GM21723 (cell line): ENCODE results near the gene MEIOSIN.

Source experiments
- ATAC-seq: cut with Tn5 transposase; IDR thresholded peaks from one replicate; pipeline ENCODE4 v1.9.1; 2021; ENCODE audit warnings: mild to moderate bottlenecking, moderate library complexity; ENCODE audit not compliant: unreplicated experiment

Gene MEIOSIN

DNA sequence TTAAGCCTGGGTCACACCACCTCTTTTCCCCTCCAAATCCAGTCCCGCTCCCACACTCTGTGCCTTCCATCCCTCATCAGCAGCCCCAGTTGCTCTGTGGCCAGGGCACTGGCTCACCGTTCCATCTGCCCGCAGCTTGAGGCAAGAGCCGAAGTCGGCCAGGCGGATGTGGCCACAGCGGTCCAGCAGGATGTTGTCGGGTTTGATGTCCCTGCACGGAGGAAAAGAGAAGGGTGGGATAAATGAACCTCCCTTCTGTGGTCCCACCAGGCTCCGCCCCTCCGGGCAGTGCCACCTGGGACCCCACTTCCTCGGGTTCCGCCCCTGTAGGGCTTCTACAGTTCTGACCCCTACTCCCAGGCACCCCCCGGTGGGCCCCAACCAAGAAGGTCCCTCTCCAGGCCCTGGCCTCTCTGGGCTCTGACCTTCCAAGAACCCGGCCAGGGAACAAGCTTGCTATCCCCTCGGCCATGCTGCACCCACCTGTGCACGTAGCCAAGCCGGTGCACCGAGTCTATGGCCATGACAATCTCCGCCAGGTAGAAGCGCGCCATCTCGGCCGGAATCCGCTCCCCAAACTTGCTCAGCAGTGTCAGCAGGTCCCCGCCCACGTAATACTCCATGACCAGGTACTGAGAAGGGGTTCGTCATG lies 44.9 kb downstream of the MEIOSIN start:
- no peak for ATAC-seq

DNA sequence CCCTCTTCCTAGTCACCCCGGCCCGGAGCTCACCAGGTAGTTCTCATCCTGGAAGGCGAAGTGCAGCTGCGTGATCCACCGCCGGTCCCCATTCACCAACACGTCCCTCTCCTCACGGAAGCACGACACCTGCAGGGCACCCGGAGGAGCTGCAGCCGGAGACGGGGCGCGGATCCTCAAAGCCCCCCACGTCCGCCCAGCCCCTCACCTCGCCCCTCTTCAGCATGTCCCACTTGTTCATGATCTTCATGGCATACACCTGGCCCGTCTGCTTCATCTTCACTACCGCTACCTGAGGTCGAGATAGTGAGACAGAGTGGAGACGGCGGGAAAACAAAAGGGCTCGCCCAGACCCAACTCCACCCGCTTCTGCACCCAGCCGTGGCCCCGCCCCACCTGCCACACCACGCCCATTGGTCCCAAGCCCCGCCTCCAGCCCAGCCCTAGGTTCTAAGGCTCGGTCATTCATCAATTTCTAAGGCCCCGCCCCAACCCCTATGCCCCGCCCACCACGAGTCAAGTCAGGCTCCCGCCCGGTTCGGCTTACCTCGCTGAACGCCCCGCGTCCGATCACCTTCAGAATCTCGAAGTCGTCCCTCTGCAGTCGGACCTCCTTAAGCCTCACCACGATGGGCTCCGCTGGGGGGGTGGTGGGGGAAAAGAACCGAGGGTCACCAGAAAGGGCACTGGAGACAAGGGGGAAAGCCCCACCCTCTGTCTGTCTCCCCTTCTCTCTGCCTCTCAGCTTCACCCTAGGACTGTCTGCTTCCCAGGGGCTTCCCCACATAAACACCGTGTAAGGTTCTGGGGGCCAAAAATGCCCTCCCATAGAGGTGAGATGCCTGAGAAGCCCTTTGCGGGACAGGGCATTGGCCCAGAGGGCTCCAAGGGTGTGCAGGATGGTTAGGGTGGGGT lies 46.2 kb downstream of the MEIOSIN start:
- peak; percentile 87 for ATAC-seq

DNA sequence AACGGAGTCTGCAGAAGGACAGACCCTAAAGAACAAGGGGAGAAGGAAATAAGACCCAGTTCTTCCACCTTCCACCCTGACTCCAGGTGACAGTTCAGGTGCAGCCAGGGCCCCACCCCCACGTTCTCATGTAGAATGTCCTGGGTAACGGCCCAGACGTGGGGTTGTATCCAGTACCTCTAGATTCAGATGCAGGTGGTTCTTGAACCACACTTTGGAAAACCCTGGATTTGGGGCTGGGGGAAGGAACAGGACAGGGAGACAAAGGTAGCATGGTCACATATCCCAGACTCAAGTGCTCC lies 46.9 kb downstream of the MEIOSIN start:
- ATAC-seq = no peak

DNA sequence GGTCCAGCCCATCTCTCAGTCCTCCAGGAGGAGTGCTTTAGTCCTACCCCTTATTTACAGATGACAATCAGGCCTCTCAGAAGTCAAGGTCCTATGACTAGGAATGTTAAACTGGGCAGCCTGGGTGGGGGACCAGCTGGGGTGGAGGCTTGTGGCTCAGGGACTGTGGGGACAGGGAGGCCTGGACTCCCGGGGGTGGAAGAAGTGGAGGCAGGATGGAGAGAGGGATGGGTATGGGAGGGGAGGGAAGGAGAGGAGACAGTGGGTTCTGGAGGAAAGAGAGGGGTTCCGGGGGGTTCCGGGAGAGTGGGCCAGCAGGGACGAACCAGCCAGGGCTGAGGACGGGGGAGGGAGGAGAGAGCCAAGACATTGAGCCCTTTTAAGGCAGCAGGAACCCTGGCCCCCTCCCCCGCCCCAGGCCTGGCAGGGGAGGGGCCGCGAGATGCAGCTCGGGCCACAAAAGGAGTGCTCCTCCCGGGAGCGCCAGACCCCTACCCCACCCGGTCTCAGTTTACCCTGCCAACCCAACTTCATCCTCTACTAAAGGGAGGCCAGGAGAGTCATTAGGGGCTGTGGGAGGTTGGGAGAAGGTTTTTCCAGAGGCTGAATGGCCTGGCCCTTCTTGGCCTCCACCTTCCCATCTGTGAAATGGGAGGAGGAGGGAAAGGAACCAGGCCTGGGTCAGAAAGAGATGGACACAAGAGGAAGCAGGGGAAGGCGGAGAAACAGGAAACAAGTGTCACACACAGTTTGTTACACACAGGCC lies 47.4 kb downstream of the MEIOSIN start:
- no peak for ATAC-seq

DNA sequence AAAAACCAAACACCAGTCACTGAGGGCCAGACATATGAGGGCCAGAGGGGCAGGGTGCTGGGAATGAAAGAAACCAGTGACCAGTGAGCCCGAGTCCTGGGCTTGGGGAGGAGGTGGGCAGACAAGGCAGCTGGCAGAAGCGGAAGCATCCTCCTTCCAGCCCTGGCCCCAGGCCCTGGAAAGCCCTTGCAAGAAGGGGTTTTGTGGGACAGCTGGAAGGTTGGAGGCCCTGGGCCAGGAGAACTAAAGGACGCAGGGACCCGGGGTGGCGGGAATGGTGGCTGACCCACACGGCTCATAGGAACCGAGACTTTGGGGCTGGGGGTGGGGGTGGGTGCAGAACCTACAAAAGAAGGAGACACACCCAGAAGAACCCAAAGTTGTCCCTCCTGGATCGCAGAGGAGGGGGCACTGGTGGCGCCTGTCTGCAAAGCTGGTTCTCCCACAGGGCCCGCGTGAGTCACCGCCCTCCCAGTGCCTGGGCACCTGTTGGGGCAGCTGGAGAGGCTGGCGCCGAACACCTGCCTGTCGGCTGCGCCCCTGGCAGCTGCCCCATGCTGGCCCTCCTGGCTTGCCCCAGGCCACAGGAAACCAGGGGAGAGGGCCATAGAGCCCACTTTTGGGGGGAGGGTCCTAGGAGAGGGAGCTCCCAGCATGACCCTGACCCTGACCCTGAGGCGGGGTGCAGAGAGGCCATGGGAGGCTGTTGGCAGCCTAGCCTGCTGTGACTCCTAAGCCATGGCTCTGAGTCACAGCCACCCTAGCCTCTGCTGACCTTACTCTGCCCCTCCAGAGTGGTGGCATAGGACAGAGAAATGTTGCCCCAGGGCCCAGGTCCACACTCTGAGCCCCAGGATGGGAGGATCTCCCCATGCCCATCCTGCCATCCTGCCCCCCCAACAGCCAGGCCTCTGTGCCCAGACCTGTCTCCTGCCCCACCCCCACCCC lies 48.2 kb downstream of the MEIOSIN start:
- no peak for ATAC-seq

DNA sequence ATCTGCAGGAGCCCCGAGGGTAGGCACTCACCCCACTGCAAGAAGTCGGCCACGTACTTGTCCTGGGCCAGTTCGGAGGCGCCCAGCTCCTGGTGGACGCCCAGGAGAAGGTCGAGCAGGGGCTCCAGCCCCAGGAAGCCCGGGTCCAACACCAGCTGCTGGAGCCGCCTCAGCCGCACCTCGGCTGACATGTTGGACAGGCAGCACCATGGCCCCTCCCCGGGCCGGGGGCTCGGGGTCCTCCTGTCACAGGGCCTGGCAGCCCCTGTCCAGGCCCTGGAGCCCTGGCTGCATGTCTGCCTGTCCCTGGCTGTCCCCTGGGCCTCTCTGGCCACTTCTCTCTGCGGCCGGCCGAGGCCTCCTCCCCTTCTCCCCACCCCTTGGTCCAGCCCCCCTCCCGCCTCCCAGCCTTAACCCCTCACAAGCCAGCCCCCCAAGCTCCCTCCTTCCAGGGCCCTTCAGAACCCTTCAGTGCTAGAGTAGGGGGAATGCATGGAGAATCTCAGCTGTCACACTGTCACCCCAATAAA lies 49.0 kb downstream of the MEIOSIN start, which contains the start of gene DMPK:
TSS of gene DMPK (minus strand) at position 329 of the 530 bp plus-strand sequence. CDS start at position 191, 138 bp downstream.
- no peak for ATAC-seq

DNA sequence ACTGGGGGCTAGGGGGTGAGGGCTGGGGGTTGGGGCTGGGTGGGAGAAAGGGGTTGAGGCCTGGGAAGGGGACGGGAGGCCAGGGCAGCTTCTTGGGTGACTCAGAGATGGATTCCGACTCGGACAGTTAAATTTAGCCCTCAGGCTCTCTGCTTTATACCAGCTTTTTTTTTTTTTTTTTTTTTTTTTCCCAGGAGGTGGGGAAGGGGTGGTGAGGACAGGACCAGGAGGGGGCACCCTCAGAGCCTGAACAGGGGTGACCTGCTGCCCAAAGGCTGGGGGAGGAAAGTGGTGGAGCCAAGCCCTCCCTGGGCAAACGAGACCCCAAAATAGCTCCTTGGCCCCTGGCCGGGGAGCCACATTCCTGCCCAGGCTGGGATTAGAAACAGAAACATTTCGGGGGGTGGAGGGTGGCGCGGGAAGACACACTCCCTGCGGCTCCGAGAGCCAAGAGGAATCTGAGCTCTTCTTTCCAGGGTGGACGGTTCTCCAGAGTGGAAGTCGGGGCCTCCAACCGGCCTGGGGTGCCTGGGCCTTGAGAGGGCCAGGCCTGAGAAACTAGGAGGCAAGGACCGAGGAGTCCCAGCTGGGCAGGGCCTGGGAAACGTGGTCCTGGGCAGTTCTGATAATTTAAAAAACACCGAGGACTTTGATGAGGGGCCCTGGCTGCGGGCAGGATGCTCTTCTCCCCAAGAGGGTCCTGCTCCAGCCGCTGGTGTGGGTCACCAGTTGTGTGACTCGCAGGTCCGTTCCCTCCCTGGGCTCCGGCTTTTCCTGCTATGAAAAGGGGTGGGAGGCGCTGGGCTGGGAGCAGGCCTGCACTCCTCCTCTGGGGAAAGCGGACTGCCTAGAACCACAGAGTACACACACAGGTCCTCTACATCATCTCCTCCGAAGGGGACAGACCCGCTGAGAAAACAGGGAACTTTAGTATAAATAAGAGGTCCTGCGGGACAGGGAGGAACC lies 49.9 kb downstream of the MEIOSIN start:
- no peak for ATAC-seq

DNA sequence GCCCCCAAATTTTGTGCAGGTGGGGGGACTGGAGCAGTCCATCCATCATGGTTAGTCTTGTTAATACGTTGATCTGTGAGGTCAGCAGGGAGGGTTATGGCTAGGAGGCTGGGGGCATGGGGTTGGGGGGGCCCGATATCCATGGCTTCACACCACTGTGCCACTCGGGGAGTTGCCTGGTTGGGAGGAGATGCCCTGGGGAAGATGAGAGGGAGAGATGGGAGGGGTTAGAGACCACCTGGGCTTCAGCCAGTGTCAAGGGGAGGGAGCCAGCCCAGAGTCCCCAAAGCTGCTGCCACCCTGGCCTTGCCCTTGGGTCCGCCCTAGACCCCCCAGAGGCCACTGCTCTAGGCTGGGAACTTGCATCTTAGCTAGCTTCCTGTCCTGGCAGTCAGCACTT lies 50.9 kb downstream of the MEIOSIN start:
- ATAC-seq = no peak

DNA sequence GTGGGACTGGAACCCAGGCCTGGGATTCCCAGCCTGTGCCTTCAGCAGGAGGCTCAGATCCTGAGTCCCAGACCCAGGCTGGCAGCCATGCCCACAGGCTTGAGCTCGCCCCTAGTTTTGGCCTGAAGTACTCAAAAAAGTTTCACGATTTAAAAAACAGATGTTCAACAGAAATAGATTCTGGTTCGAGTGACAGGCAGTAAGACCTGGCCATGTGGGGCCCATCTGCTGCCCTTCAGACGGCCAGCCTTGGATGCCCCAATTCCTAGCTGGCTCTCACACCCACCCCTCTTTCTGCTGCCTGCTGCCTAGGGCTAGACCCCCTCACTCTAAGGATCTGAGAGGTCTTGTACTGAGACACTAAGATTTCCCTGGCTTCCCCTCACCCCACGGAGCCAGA lies 51.9 kb downstream of the MEIOSIN start:
- ATAC-seq = no peak

DNA sequence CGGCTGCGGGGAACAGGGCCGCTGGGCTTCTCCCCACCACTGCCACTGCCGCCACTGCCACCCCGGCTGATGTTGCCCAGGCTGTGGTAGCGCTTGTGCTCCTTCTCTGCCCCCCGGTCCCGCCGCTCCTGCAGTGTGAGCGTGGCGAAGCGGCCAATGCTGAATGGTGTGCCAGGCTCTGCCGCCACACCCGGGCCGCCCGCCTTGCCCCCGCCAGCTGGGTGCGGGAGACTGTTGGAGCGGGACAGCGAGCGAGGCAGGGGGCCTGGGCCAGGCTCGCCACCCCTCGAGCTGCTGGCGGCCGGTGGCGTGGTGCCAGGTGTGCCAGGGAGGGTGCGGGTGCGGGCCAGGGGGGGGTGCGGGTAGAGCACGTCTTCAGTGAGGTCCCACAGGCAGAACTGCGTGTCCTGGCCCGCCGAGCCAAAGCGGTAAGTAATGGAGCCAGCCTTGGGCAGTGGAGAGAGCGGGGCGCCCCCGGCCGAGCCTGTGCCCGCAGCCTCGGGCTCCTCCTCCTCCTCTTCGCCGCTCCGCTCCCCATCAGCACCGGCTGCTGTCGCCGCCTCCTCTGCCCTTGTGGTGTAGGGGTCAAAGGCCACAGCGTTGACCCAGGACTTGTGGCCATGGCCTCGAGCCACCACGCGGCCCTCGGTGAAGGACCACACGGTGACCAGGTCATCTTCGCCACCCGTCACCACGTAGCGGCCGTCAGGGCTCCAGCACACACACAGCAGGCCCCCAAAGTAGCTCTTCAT lies 52.7 kb downstream of the MEIOSIN start:
- no peak for ATAC-seq

DNA sequence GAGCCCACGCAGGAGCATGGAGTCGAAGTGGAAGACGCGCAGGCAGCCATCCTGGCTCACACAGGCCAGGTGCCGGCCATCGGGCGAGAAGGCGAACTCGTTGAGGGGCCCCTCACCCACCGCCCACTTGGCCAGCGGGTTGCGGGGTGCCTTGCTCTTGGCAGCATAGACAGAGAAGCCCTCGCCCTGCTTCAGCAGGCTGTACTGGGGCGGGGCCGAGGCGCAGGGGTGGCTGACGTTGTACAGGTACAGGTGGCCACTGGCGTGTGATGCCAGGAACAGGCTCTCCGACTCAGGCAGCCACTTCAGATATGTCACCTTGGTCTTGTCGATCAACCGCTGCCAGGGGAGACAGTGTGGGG lies 53.3 kb downstream of the MEIOSIN start:
- no peak for ATAC-seq

DNA sequence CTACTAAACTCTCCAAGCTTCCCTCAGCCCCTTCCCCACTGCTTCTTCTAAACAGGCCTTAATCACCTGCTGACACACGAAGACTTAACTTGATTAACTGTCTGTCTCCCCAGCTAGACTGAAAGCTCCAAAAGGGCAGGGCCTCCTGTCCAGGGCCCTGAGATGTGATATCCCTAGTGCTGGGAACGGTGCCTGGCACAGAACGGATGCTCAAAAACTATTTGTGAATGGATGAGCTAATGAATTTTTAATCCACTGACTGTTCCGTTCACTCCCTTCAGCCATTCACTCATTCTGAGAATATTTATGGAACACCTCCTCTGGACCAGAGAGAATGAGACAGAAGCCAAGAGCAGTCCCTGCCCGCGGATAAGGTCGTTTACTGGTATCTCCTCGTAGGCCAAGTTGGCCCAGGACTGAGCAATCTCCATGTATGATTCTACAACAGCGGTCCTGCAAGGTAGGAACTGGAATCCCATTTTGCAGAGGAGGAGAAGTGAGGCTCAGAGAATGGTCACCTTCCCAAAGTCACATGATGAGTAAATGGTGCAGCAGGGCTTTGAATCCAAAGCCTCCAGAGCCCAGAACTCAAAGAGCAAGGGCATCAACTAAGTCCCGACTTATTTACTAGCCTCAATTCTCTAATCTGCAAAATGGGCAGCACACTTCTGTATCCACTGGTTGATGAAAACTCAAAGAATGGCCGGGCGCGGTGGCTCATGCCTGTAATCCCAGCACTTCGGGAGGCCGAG lies 56.0 kb downstream of the MEIOSIN start:
- ATAC-seq = no peak

DNA sequence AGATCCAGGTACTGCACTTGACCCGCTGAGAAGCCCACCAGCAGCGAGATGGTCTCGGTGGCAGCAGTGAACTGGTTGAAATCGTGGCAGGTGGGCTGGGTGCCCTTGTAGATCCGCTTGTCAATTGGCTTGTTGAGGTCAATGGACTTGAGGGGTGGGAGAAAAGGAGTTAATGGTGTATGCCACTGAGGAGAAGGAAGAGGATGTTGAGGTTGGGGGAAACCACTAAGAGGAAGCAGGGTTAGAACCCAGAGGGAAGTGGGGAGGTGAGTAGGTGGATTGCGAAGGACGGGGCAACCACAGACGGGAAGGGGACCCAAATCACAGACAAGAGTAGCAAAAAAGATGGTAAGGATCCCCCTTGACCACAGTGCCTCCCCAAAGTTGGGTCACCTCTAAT lies 57.7 kb downstream of the MEIOSIN start:
- ATAC-seq = no peak

DNA sequence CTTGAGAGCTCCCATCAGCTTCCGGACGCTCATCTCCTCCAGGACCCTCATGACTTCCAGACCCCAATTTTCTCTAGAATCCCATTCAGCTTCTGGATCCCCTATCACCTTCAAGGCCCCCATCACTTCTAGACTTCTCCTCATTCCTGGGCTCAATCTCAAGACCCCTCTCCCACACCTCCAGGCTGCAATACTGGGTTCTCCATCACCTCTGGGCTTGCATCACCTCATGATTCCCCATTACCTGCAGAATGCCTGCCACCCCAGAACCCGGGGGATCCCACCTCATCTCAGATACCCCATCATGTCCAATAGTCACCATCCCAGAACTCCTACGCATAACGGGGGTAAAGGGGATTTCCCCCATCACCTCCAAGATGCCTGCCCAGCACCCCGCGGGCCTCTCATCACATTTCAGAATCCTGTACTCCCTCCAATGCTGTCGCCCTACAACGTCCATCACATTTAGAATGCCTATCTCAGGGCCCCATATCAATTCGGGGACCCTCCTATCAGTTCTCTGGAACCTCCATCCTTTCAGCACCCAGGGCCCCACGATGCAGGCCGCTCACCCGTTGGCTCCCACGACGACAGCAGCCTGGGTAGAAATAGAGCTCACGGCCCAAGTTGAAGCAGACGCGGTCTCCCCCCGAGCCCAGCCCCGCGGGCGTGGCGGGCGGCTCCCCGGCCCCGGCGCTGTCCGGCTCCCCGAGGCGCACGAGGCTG lies 58.7 kb downstream of the MEIOSIN start:
- ATAC-seq = peak; percentile 30

DNA sequence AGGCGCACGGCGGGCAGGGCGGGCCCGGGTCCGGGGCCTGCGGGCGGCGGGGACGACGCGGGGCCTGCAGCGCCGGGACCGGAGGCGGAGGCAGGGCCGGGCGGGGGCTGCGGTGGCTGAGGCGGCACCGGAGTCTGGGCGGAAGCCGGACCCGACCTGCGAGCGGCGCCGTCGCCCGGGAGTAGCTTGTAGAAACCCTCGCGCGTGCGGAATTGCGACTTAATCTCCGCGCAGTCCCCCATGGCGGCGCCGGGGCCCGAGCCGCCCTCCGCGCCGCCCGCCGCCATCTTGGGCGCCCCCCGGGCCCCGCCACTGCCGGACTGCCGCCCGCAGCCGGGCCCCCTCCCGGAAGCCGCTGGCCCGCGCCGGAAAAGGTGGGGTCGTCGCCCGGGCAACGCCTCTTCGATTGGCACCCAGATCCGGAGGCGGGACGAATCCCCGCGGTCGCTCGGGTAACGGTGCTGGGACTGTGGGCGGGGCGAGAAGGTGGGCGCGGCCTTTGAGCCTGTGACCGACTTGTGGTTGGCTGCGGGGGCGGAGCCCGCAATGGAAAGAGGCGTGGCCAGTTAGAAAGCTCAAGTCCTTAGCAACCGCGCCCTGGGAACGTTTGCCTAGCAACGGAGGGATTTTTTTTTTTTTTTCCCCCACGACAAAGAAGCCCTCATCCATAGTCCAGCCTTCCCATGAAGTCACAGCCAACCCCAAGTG lies 59.4 kb downstream of the MEIOSIN start, which contains the start of gene DMWD:
TSS of gene DMWD (minus strand) at position 376 of the 708 bp plus-strand sequence. CDS start at position 287, 89 bp downstream.
- peak; percentile 85 for ATAC-seq

DNA sequence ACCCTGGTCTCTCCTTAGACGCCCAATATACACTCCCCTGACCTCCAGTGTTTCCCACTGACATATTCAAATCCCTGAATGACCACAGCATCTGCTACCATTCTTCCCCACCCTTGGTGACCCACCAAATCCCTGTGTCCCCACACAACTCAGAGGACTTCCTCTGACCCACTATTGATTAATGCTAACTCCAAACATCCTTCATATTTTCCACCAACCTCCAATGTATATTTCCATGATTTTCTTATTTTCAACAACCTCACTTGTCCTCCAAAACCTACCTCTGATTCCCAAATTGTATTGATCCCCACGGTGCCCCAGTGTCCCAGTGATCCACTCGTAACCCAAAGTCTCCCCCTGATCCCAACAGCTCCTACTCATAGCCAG lies 59.9 kb downstream of the MEIOSIN start:
- ATAC-seq = no peak
